HepG2 (cell line): Measurements from ENCODE around the gene CMTM8. TPM values are rescaled to one million over a fixed set of nuclear protein-coding genes. Genes with fewer than 3 reads are reported as not detected.

Experiments
- HBP1 ChIP-seq: IDR thresholded peaks from 2 replicates; pipeline ENCODE4 v1.6.1; 2016; ENCODE audit warnings: low read depth, control low read depth
- KLF12 ChIP-seq: sonication (generic); formaldehyde crosslinking; IDR thresholded peaks from 2 replicates; pipeline ENCODE4 v1.4.0; 2020; ENCODE audit warnings: missing genetic modification reagents, borderline replicate concordance
- NCOA2 ChIP-seq: sonication (generic); formaldehyde crosslinking; IDR thresholded peaks from 2 replicates; pipeline ENCODE4 v1.8.0; 2022; ENCODE audit warnings: inconsistent platforms
- PHF8 ChIP-seq: sonication (generic); formaldehyde crosslinking; IDR thresholded peaks from 2 replicates; pipeline ENCODE4 v1.5.0; 2020; ENCODE audit warnings: missing genetic modification reagents
- PPARG ChIP-seq: conservative IDR thresholded peaks from 2 replicates; pipeline ENCODE4 v1.6.1; 2016; ENCODE audit warnings: missing biosample characterization, missing genetic modification reagents
- SETDB1 ChIP-seq: sonication (generic); formaldehyde crosslinking; IDR thresholded peaks from 2 replicates; pipeline ENCODE4 v1.5.1; 2020; ENCODE audit warnings: missing genetic modification reagents, mild to moderate bottlenecking, borderline replicate concordance
- SNAPC5 ChIP-seq: sonication (generic); formaldehyde crosslinking; IDR thresholded peaks from 2 replicates; pipeline ENCODE4 v1.8.1; 2023; ENCODE audit warnings: mild to moderate bottlenecking, missing genetic modification reagents, borderline replicate concordance
- SOX13 ChIP-seq, 3 experiments: fragments of 450-650 bp in 1 of 3; sonication (generic) in 1 of 3; formaldehyde crosslinking in 1 of 3; IDR thresholded peaks in 2 of 3; conservative IDR thresholded peaks in 1 of 3; 2 replicates each; pipeline versions ENCODE4 v1.5.0 to v1.6.1; 2016 to 2020; ENCODE audit warnings: antibody characterized with exemption in 1 of 3, mild to moderate bottlenecking in 1 of 3, missing compliant biosample characterization in 1 of 3, missing genetic modification reagents in 1 of 3, moderate library complexity in 1 of 3
- ZC3H13 ChIP-seq: sonication (generic); formaldehyde crosslinking; IDR thresholded peaks from 2 replicates; pipeline ENCODE4 v1.8.1; 2023; ENCODE audit warnings: mild to moderate bottlenecking, missing genetic modification reagents, moderate library complexity
- ZNF10 ChIP-seq: sonication (generic); formaldehyde crosslinking; IDR thresholded peaks from 2 replicates; pipeline ENCODE4 v1.4.0; 2020; ENCODE audit warnings: mild to moderate bottlenecking, low read depth, missing genetic modification reagents, borderline replicate concordance
- ZNF160 ChIP-seq: sonication (generic); formaldehyde crosslinking; IDR thresholded peaks from 2 replicates; pipeline ENCODE4 v1.8.0; 2022; ENCODE audit warnings: mild to moderate bottlenecking, inconsistent platforms, missing genetic modification reagents
- ZNF558 ChIP-seq: sonication (generic); formaldehyde crosslinking; IDR thresholded peaks from 2 replicates; pipeline ENCODE4 v1.9.0; 2022; ENCODE audit warnings: mild to moderate bottlenecking, missing genetic modification reagents, borderline replicate concordance
- ZNF616 ChIP-seq: sonication (generic); formaldehyde crosslinking; IDR thresholded peaks from 2 replicates; pipeline ENCODE4 v1.5.0; 2020; ENCODE audit warnings: low read depth, mild to moderate bottlenecking, missing genetic modification reagents
- ZNF672 ChIP-seq: sonication (generic); formaldehyde crosslinking; IDR thresholded peaks from 2 replicates; pipeline ENCODE4 v1.8.1; 2022; ENCODE audit warnings: missing genetic modification reagents
- ZNF724P ChIP-seq: sonication (generic); formaldehyde crosslinking; IDR thresholded peaks from 2 replicates; pipeline ENCODE4 v1.8.0; 2022; ENCODE audit warnings: missing genetic modification reagents, borderline replicate concordance
- polyA plus RNA-seq, 8 experiments: library from polyadenylated mRNA; depleted of rRNA in 3 of 8; stranded (reverse) in 7 of 8; unstranded in 1 of 8; fragments of >200 nt; fragmentation: Illumina TruSeq in 4 of 8; extraction: Trizol in 4 of 8; gene quantifications; 2 replicates each; pipeline versions ENCODE4 v1.2.1 to v1.2.3, GENCODE V29; 2011 to 2016; ENCODE audit warnings: low read depth in 4 of 8, missing spikeins in 1 of 8, mixed read lengths in 1 of 8; ENCODE audit not compliant: insufficient read depth in 1 of 8
- total RNA-seq, 5 experiments: library from RNA; depleted of rRNA; stranded (reverse); fragments of >200 nt; fragmentation: Illumina TruSeq; extraction: Trizol; gene quantifications; 2 replicates each; pipeline ENCODE4 v1.2.3, GENCODE V29; 2016; ENCODE audit warnings: low read depth in 1 of 5
- TF ChIP-seq, protein P1 (sequence below), 2 experiments: sonication (generic) in 1 of 2; formaldehyde crosslinking in 1 of 2; IDR thresholded peaks; 2 replicates each; pipeline versions ENCODE4 v1.4.0 to v1.6.1; 2016 to 2020; ENCODE audit warnings: borderline replicate concordance in 1 of 2, low read depth in 1 of 2, mild to moderate bottlenecking in 1 of 2, missing genetic modification reagents in 1 of 2
- TF ChIP-seq, protein P2 (sequence below): sonication (generic); formaldehyde crosslinking; IDR thresholded peaks from 2 replicates; pipeline ENCODE4 v1.4.0; 2020; ENCODE audit warnings: missing genetic modification reagents, borderline replicate concordance

Gene CMTM8
- total and polyA plus RNA-seq, 2 of the 13 experiments (the other 11 are each of a cell fraction or from before 2014, with no cell fraction given): 8.9 to 15.8 TPM

GRCh38 chr3:32281570-32282106, 43.2 kb downstream of the CMTM8 start (continued):
- TF ChIP-seq ZNF160 (CRISPR knock-in tag): no peak
- no peak for TF ChIP-seq ZC3H13 (CRISPR knock-in tag)
- TF ChIP-seq, protein P1, sequence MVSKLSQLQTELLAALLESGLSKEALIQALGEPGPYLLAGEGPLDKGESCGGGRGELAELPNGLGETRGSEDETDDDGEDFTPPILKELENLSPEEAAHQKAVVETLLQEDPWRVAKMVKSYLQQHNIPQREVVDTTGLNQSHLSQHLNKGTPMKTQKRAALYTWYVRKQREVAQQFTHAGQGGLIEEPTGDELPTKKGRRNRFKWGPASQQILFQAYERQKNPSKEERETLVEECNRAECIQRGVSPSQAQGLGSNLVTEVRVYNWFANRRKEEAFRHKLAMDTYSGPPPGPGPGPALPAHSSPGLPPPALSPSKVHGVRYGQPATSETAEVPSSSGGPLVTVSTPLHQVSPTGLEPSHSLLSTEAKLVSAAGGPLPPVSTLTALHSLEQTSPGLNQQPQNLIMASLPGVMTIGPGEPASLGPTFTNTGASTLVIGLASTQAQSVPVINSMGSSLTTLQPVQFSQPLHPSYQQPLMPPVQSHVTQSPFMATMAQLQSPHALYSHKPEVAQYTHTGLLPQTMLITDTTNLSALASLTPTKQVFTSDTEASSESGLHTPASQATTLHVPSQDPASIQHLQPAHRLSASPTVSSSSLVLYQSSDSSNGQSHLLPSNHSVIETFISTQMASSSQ (IDR thresholded peaks at IDR 0.05; ENCODE audit: low read depth): no peak
- TF ChIP-seq, protein P1 (CRISPR knock-in tag; IDR thresholded peaks at IDR 0.05; ENCODE audit: borderline replicate concordance): 0 out of 2 replicates have a peak, but pooled peaks have one; percentile 21
- no peak for TF ChIP-seq ZNF10
- TF ChIP-seq, protein P2, sequence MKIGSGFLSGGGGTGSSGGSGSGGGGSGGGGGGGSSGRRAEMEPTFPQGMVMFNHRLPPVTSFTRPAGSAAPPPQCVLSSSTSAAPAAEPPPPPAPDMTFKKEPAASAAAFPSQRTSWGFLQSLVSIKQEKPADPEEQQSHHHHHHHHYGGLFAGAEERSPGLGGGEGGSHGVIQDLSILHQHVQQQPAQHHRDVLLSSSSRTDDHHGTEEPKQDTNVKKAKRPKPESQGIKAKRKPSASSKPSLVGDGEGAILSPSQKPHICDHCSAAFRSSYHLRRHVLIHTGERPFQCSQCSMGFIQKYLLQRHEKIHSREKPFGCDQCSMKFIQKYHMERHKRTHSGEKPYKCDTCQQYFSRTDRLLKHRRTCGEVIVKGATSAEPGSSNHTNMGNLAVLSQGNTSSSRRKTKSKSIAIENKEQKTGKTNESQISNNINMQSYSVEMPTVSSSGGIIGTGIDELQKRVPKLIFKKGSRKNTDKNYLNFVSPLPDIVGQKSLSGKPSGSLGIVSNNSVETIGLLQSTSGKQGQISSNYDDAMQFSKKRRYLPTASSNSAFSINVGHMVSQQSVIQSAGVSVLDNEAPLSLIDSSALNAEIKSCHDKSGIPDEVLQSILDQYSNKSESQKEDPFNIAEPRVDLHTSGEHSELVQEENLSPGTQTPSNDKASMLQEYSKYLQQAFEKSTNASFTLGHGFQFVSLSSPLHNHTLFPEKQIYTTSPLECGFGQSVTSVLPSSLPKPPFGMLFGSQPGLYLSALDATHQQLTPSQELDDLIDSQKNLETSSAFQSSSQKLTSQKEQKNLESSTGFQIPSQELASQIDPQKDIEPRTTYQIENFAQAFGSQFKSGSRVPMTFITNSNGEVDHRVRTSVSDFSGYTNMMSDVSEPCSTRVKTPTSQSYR (CRISPR knock-in tag): no peak
- TF ChIP-seq SNAPC5 (CRISPR knock-in tag): no peak
- no peak for TF ChIP-seq HBP1 (CRISPR knock-in tag)
- no peak for TF ChIP-seq KLF12 (CRISPR knock-in tag)
- TF ChIP-seq PHF8 (CRISPR knock-in tag): no peak
- no peak for TF ChIP-seq ZNF672 (CRISPR knock-in tag)
- no peak for TF ChIP-seq SETDB1 (CRISPR knock-in tag)
- TF ChIP-seq SOX13 (IDR thresholded peaks at IDR 0.05): no peak
- TF ChIP-seq SOX13 (CRISPR knock-in tag; conservative IDR thresholded peaks at IDR 0.05 in 1 of 2, IDR thresholded peaks at IDR 0.05 in 1 of 2): peak in 1 of 2 experiments; percentile 32; a peak in 1 of 4 replicates
- TF ChIP-seq ZNF616 (CRISPR knock-in tag): no peak
- no peak for TF ChIP-seq ZNF724P (CRISPR knock-in tag)
- 0 out of 2 replicates have a peak, but pooled peaks have one; percentile 20 for TF ChIP-seq PPARG (CRISPR knock-in tag)
- no peak for TF ChIP-seq ZNF558
- TF ChIP-seq NCOA2 (CRISPR knock-in tag): peak; percentile 54; the same call in 1 of the 2 replicates
